ENCODE results near the gene ITGBL1.

ITGBL1 gene

GRCh38 chr13:101647760-101648159, 195.3 kb downstream of the ITGBL1 start:
- TF ChIP-seq, protein P1, sequence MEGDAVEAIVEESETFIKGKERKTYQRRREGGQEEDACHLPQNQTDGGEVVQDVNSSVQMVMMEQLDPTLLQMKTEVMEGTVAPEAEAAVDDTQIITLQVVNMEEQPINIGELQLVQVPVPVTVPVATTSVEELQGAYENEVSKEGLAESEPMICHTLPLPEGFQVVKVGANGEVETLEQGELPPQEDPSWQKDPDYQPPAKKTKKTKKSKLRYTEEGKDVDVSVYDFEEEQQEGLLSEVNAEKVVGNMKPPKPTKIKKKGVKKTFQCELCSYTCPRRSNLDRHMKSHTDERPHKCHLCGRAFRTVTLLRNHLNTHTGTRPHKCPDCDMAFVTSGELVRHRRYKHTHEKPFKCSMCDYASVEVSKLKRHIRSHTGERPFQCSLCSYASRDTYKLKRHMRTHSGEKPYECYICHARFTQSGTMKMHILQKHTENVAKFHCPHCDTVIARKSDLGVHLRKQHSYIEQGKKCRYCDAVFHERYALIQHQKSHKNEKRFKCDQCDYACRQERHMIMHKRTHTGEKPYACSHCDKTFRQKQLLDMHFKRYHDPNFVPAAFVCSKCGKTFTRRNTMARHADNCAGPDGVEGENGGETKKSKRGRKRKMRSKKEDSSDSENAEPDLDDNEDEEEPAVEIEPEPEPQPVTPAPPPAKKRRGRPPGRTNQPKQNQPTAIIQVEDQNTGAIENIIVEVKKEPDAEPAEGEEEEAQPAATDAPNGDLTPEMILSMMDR (conservative IDR thresholded peaks at IDR 0.05) = no peak
- no peak overlapping the region for H3K27ac ChIP-seq

DNA sequence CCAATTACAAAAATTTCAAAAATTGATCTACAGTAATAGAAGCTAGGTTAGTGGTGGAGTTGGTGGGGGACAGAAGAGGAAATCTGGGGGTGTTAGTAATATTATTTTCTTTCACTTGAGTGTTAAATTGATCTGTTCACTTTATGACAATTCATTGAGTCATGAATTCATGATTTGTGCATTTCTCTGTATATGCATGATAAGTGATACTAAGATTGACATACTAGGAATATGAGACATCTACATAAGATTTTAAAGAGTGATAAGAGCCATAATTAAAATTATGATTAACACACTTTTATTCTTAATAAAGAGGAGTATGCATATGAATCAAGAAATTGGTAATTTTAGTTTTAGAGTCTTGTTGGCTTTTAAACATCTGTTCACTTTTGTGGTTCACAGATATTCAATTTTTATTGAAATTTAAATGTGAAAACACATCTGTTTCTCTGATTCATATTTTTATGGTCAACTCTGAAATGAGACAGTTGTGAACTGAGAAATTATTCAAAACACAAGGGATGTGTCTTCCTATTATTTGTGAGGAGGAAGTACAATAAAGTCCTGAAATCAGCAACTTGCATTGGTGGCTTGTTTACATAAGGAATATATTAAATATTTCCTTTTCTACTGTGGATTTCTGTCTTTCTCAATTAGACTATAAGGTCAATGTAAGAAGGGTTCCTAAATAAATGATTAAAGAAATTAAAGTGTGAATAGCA, 196.5 kb downstream of the ITGBL1 start:
- TF ChIP-seq, protein P1 (conservative IDR thresholded peaks at IDR 0.05) = no peak

GRCh38 chr13:101649488-101650126, 197.1 kb downstream of the ITGBL1 start:
- TF ChIP-seq, protein P1 (conservative IDR thresholded peaks at IDR 0.05) = no peak
- H3K27ac ChIP-seq = no peak overlapping the region

More for the DNA sequence above, 196.5 kb downstream of the ITGBL1 start:
- no peak overlapping the region for H3K27ac ChIP-seq

DNA sequence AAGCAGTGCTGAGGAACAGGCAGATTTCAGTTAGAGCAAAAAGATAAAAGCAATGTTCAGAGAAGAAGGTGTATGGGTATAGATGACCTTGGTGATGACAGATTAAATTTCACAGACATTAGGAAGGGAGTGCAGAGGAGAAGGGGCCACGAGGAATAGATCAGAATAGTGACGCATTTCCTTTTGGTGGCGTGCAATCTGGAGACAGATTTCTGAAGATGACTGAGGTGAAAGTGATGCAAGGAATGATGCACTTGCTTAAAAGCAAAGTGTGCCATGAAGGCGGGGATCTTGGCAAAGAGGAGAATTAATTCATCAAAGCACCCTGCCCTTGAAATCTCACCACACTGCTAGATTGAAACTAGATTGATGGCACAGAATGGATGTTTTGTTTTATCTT, 202.4 kb downstream of the ITGBL1 start:
- H3K27ac ChIP-seq = no peak overlapping the region
- TF ChIP-seq, protein P1 (conservative IDR thresholded peaks at IDR 0.05) = no peak

DNA sequence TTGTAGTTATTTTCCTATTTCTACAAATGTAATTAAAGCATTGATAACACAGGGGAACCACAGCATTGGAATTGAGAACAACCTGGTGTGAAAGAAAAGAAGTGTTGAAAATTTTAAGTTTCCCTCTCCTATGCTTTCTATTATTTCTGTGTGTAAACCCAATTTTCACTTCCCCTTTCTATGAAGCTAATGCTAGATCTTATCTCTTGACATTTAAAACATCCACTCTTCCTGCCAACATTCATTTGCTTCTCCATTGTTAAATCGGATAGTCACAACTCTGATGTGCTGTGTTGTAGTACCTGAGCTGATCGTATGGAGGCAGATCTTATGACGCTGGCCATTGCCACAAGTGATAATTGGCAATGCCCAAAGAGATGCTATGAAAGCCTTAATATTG, 203.0 kb downstream of the ITGBL1 start:
- TF ChIP-seq, protein P1 (conservative IDR thresholded peaks at IDR 0.05) = no peak
- no peak overlapping the region for H3K27ac ChIP-seq

DNA sequence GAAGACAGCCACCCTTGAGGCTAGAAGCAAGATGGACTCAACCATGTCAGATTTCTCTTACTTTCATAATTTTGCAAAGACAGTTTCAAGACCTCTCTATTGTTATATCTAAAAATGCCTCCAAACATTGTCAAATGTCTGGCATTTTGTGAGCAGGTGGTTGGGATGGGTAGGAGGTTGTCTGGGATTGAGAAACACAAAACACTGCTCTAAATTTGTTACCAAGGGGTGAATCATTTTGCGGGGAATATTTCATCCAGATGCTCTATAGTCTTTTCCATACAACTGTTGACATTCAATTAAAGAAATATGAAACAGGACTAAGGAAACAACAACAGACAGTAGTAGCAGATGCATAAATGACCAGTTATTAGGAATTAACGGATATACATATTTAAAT, 208.2 kb downstream of the ITGBL1 start:
- H3K27ac ChIP-seq = no peak overlapping the region
- TF ChIP-seq, protein P1 (conservative IDR thresholded peaks at IDR 0.05) = no peak

DNA sequence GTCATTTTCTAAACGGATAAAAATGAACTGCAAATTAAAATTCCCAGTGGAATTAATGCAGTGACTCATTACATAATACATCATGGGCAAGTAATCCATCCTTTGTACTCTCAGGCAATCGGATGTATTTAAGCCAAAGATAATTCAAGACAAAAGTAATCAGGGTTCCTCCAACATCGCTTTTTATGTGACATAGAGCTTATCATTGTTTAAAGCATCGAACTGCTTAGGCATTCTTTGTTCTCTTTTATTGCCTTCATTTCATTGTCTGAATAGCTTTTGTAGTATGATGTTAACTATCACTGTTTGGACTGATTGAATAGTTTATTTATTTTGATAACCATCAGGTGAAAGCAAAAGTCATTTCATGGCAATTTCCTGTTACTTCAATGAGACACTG, 209.4 kb downstream of the ITGBL1 start:
- TF ChIP-seq, protein P1 (conservative IDR thresholded peaks at IDR 0.05) = no peak
- no peak overlapping the region for H3K27ac ChIP-seq
